NCI-H1092 treated with DMSO at 0.1 percent for 48 hours (cell line): ENCODE data around the gene SLC1A3.
"Not testable (repeated sequence)": the region's sequence is repeated elsewhere in the genome, so short reads cannot be mapped to it uniquely, and the experiment has no call there.

ENCODE experiments used
- DNase-seq: peaks from one replicate; lab custom pipeline; 2025; lab: John Stamatoyannopoulos, UW

The SLC1A3 gene

GRCh38 chr5:36606428-36607113 is at the start of gene SLC1A3:
TSS of gene SLC1A3 (plus strand) at chr5:36606606. CDS start at chr5:36608424, 1,818 bp downstream.
- no peak for DNase-seq

GRCh38 chr5:36558641-36559040 is 47.8 kb upstream of the SLC1A3 start:
- DNase-seq = no peak

GRCh38 chr5:36561601-36562000 is 44.8 kb upstream of the SLC1A3 start:
- no peak for DNase-seq

- DNase-seq = no peak
These were observed 36.9 kb upstream of the SLC1A3 start for GRCh38 chr5:36569491-36569890.

- no peak for DNase-seq
These were observed 35.9 kb upstream of the SLC1A3 start for GRCh38 chr5:36570301-36571095.

GRCh38 chr5:36571401-36572042 is 34.9 kb upstream of the SLC1A3 start:
- no peak for DNase-seq

- DNase-seq = no peak
These were observed 33.0 kb upstream of the SLC1A3 start for GRCh38 chr5:36573438-36573837.

GRCh38 chr5:36575361-36575781 is 31.0 kb upstream of the SLC1A3 start:
- no peak for DNase-seq

- no peak for DNase-seq
These were observed 29.7 kb upstream of the SLC1A3 start for GRCh38 chr5:36576721-36577120.

- DNase-seq = not testable (repeated sequence)
These were observed 26.5 kb upstream of the SLC1A3 start for GRCh38 chr5:36579858-36580257.

GRCh38 chr5:36581070-36581469 is 25.3 kb upstream of the SLC1A3 start:
- no peak for DNase-seq

GRCh38 chr5:36584009-36584875 is 22.2 kb upstream of the SLC1A3 start:
- DNase-seq = no peak

- no peak for DNase-seq
These were observed 20.7 kb upstream of the SLC1A3 start for GRCh38 chr5:36585701-36586100.

GRCh38 chr5:36587354-36587753 is 19.1 kb upstream of the SLC1A3 start:
- DNase-seq = no peak

GRCh38 chr5:36589735-36590134 is 16.7 kb upstream of the SLC1A3 start:
- DNase-seq = not testable (repeated sequence)

- DNase-seq = peak; percentile 0
These were observed 15.7 kb upstream of the SLC1A3 start for GRCh38 chr5:36590513-36591286.

- no peak for DNase-seq
These were observed 12.5 kb upstream of the SLC1A3 start for GRCh38 chr5:36593867-36594266.

GRCh38 chr5:36596247-36596646 is 10.2 kb upstream of the SLC1A3 start:
- DNase-seq = no peak

GRCh38 chr5:36596756-36597155 is 9.7 kb upstream of the SLC1A3 start:
- DNase-seq = no peak

- DNase-seq = no peak
These were observed 8.4 kb upstream of the SLC1A3 start for GRCh38 chr5:36598045-36598444.
